T-helper 1 cell treated with Interleukin-12 subunit alpha and Interleukin-12 subunit beta and Interleukin-4 antibody, amounts not matched to agents 30 ng/mL and 1 ng/mL, for 36 hours (primary cell): ENCODE results near the gene MAST4. TPM values are rescaled to one million over a fixed set of nuclear protein-coding genes. Genes with fewer than 3 reads are reported as not detected.

ENCODE experiments used
- intact Hi-C: fragments of 100-400 bp; cut with micrococcal nuclease; formaldehyde crosslinking; loops from one replicate; pipeline ENCODE4 v1.15.1; 2024
- total RNA-seq: library from RNA; stranded (reverse); gene quantifications from 2 replicates; pipeline ENCODE4 v1.2.3, GENCODE V29; 2022

MAST4 gene
- total RNA-seq, 1 donor from 2014 or later, result 65.8 TPM

DNA sequence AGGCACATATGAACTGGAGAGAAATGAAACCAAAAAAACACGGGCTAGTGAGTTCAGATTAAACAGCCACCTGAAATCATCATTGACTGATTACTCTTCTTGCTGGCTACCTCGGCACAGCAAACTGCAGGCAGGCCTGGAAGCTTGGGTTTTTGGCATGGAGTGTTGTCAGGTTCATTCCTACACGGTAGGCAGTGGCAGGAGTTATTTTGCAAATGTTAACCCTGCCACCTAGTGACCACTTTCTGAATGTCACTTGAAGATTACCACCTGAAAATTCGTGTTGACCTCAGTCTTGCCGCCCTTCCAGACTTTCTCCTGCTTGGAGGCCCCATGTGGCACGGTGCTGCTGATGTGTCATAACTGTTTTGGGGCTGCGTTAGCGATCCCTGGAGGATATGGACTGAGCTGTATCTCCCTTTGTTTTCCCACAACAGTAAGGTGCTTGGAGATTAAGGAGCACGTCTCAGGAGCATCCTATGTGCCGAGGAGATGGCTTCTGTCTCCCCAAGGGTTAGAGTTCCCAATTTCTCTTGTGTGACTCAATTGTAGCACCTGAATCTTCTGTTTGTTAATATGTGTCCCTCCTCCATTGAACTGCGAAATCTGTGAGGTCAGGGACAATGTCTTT, 613.1 kb downstream of the MAST4 start:
- intact Hi-C loops, result loop anchor here (1.0 to 10.0 kb wide), 13 partner anchors 48 to 1582 kb away; partner anchors contain the start of genes ERBIN, MAST4, NLN and SGTB

DNA sequence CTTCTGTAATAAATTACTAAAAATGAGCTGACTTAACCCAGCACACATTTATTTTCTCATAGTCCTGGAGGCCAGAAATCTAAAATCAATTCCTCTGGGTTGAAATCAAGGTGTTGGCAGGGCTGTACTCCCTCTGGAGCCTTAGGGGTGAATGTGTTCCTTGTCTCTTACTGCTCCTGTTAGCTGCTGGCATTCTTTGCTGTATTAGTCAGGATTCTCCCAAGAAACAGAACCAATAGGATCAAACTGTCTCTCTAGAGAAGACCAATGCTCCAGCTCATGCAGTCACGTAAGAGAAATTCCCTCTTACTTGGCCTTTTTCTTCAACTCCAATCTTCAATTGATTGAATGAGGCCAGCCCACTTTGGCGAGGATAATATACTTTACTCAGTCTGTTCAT, 615.7 kb downstream of the MAST4 start:
- intact Hi-C loops, result no loop called here

DNA sequence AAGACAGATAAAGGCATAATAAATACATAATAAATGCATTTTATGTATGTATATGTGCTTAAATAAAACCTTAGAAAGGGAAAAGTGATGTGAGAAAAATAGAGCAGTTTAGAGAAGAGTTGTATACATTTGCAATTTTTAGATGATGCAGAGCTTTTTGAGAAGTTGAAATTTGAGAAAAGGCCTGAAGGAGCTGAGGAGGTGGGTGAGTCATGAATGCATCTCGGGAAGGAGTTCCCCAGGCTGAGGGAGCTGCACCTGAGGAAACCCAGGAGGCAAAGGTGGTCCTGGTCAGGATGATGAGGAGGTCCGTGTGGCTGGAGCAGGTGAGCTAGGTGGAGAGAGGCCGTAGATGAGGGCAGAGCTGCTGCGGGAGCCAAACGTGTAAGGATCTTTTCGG, 617.8 kb downstream of the MAST4 start:
- intact Hi-C loops, result no loop called here

- intact Hi-C loops, result no loop called here
Measured at GRCh38 chr5:67214707-67215447, 618.7 kb downstream of the MAST4 start.

- intact Hi-C loops, result loop anchor here (1.0 kb wide), 2 partner anchors 8 to 31 kb away; no protein-coding TSS in a partner anchor
Measured at GRCh38 chr5:67215519-67216471, 619.6 kb downstream of the MAST4 start.

DNA sequence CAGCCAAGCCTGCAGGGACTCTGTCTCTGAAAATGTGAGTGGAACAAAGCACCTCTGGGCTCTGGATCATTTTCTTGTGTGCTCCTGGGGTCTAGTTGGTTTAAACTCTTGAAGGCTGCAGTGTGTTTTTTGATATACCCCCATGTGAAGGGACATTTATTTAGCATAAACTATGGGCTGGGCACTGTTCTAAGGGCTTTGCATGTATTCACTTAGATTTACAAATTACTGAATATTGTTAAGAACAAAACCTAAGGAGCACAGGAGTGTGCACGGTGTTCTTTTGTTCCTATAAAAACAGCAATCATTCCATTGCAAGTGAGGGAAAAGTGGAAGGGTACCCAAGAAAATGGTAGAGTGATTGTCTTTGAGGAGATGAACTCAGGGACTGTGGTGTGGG, 620.4 kb downstream of the MAST4 start:
- intact Hi-C loops, result loop anchor here (1.0 kb wide), 2 partner anchors 9 to 30 kb away; no protein-coding TSS in a partner anchor
